ENCODE results near the gene NEAT1. TPM values are rescaled to one million over a fixed set of nuclear protein-coding genes. Genes with fewer than 3 reads are reported as not detected.

The NEAT1 gene
- total and polyA plus RNA-seq, 9 of the 15 experiments (the other 6 are each of a cell fraction or from before 2014, with no cell fraction given), result 20.1 to 389 (median 62.8) TPM

DNA sequence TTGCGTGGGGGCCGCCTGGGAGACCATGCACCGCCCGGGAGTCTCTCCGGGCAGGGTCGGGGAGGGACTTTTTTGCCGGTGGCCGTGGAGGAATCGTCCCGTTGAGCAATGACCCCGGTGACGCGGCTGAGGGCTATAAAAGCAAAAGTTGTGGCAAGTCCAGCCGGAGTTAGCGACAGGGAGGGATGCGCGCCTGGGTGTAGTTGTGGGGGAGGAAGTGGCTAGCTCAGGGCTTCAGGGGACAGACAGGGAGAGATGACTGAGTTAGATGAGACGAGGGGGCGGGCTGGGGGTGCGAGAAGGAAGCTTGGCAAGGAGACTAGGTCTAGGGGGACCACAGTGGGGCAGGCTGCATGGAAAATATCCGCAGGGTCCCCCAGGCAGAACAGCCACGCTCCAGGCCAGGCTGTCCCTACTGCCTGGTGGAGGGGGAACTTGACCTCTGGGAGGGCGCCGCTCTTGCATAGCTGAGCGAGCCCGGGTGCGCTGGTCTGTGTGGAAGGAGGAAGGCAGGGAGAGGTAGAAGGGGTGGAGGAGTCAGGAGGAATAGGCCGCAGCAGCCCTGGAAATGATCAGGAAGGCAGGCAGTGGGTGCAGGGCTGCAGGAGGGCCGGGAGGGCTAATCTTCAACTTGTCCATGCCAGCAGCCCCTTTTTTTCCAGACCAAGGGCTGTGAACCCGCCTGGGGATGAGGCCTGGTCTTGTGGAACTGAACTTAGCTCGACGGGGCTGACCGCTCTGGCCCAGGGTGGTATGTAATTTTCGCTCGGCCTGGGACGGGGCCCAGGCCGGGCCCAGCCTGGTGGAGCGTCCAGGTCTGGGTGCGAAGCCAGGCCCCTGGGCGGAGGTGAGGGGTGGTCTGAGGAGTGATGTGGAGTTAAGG, at the start of gene NEAT1 (continued):
- TF ChIP-seq, protein P1, sequence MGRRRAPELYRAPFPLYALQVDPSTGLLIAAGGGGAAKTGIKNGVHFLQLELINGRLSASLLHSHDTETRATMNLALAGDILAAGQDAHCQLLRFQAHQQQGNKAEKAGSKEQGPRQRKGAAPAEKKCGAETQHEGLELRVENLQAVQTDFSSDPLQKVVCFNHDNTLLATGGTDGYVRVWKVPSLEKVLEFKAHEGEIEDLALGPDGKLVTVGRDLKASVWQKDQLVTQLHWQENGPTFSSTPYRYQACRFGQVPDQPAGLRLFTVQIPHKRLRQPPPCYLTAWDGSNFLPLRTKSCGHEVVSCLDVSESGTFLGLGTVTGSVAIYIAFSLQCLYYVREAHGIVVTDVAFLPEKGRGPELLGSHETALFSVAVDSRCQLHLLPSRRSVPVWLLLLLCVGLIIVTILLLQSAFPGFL (CRISPR knock-in tag; IDR thresholded peaks at IDR 0.05), result no peak
- TF ChIP-seq MTA1 (IDR thresholded peaks at IDR 0.05; ENCODE audit: borderline replicate concordance) (peak; percentile 24), PHF21A (IDR thresholded peaks at IDR 0.05; ENCODE audit: borderline replicate concordance, low read depth) (0 out of 2 replicates have a peak, but pooled peaks have one; percentile 58), SAFB (IDR thresholded peaks at IDR 0.05; ENCODE audit: borderline replicate concordance, low read depth, low read length) (no peak), IRF2 (CRISPR knock-in tag; IDR thresholded peaks at IDR 0.05) (no peak), NR4A1 (CRISPR knock-in tag; IDR thresholded peaks at IDR 0.05) (peak; percentile 99), NR4A1 (tag; IDR thresholded peaks at IDR 0.05) (0 out of 2 replicates have a peak, but pooled peaks have one; percentile 29), PRMT5 (CRISPR knock-in tag; IDR thresholded peaks at IDR 0.05) (peak; percentile 90), SPI1 (IDR thresholded peaks at IDR 0.05; ENCODE audit: borderline replicate concordance, low read depth, low read length) (peak; percentile 96), TAF7 (tag; IDR thresholded peaks at IDR 0.05) (peak; percentile 98), ZNF354B (CRISPR knock-in tag; IDR thresholded peaks at IDR 0.05) (peak; percentile 97)
- TF ChIP-seq, protein P2, sequence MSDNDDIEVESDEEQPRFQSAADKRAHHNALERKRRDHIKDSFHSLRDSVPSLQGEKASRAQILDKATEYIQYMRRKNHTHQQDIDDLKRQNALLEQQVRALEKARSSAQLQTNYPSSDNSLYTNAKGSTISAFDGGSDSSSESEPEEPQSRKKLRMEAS (CRISPR knock-in tag; IDR thresholded peaks at IDR 0.05), result no peak; the same call in none of the 2 replicates
- TF ChIP-seq, protein P3, sequence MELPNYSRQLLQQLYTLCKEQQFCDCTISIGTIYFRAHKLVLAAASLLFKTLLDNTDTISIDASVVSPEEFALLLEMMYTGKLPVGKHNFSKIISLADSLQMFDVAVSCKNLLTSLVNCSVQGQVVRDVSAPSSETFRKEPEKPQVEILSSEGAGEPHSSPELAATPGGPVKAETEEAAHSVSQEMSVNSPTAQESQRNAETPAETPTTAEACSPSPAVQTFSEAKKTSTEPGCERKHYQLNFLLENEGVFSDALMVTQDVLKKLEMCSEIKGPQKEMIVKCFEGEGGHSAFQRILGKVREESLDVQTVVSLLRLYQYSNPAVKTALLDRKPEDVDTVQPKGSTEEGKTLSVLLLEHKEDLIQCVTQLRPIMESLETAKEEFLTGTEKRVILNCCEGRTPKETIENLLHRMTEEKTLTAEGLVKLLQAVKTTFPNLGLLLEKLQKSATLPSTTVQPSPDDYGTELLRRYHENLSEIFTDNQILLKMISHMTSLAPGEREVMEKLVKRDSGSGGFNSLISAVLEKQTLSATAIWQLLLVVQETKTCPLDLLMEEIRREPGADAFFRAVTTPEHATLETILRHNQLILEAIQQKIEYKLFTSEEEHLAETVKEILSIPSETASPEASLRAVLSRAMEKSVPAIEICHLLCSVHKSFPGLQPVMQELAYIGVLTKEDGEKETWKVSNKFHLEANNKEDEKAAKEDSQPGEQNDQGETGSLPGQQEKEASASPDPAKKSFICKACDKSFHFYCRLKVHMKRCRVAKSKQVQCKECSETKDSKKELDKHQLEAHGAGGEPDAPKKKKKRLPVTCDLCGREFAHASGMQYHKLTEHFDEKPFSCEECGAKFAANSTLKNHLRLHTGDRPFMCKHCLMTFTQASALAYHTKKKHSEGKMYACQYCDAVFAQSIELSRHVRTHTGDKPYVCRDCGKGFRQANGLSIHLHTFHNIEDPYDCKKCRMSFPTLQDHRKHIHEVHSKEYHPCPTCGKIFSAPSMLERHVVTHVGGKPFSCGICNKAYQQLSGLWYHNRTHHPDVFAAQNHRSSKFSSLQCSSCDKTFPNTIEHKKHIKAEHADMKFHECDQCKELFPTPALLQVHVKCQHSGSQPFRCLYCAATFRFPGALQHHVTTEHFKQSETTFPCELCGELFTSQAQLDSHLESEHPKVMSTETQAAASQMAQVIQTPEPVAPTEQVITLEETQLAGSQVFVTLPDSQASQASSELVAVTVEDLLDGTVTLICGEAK (IDR thresholded peaks at IDR 0.05), result peak; percentile 42; the same call in 1 of the 2 replicates
- TF ChIP-seq, protein P3 (CRISPR knock-in tag; IDR thresholded peaks at IDR 0.05), result peak; percentile 62; the same call in 1 of the 2 replicates
- TF ChIP-seq, protein P4, sequence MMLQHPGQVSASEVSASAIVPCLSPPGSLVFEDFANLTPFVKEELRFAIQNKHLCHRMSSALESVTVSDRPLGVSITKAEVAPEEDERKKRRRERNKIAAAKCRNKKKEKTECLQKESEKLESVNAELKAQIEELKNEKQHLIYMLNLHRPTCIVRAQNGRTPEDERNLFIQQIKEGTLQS (IDR thresholded peaks at IDR 0.05), result no peak
- TF ChIP-seq, protein P4 (CRISPR knock-in tag; conservative IDR thresholded peaks at IDR 0.05), result no peak

Data from K562 (cell line).